HG03103 (cell line): ENCODE results near the gene MCM3AP.

Source experiments
- ATAC-seq: cut with Tn5 transposase; IDR thresholded peaks from one replicate; pipeline ENCODE4 v1.9.1; 2021; ENCODE audit warnings: low read depth; ENCODE audit not compliant: unreplicated experiment

Gene MCM3AP

GRCh38 chr21:46285206-46285661 is at the start of gene MCM3AP:
Gene MCM3AP, minus strand, starts transcription at chr21:46285611. Its CDS starts 325 bp downstream, at chr21:46285286.
- no peak for ATAC-seq

GRCh38 chr21:46334351-46335140 is 49.1 kb upstream of the MCM3AP start:
- ATAC-seq, result no peak

GRCh38 chr21:46329796-46330195 is 44.4 kb upstream of the MCM3AP start:
- ATAC-seq, result no peak

GRCh38 chr21:46328151-46328550 is 42.7 kb upstream of the MCM3AP start:
- ATAC-seq, result no peak

GRCh38 chr21:46327711-46328110 is 42.3 kb upstream of the MCM3AP start:
- no peak for ATAC-seq

GRCh38 chr21:46326110-46326703 is 40.8 kb upstream of the MCM3AP start:
- no peak for ATAC-seq

GRCh38 chr21:46325073-46325912 is 39.9 kb upstream of the MCM3AP start:
- ATAC-seq, result no peak

- peak; percentile 46 for ATAC-seq
Observed at GRCh38 chr21:46324390-46325072, 39.1 kb upstream of the MCM3AP start.

- peak; percentile 78 for ATAC-seq
Observed at GRCh38 chr21:46323710-46324389, 38.4 kb upstream of the MCM3AP start, which contains the start of the genes C21orf58 and PCNT. Gene C21orf58, minus strand, starts transcription at chr21:46323870. Its CDS starts 1,132 bp downstream, at chr21:46322738. Gene PCNT, plus strand, starts transcription at chr21:46324156. Its CDS starts 73 bp downstream, at chr21:46324229.

- ATAC-seq, result no peak
Observed at GRCh38 chr21:46323227-46323709, 37.9 kb upstream of the MCM3AP start.

GRCh38 chr21:46322351-46323226 is 37.2 kb upstream of the MCM3AP start:
- no peak for ATAC-seq

- ATAC-seq, result no peak
Observed at GRCh38 chr21:46320331-46320801, 35.0 kb upstream of the MCM3AP start.

- no peak for ATAC-seq
Observed at GRCh38 chr21:46319186-46319585, 33.8 kb upstream of the MCM3AP start.

GRCh38 chr21:46318464-46318845 is 33.0 kb upstream of the MCM3AP start:
- no peak for ATAC-seq

GRCh38 chr21:46317710-46318463 is 32.5 kb upstream of the MCM3AP start:
- ATAC-seq, result no peak

- ATAC-seq, result no peak
Observed at GRCh38 chr21:46316708-46317324, 31.4 kb upstream of the MCM3AP start.

- ATAC-seq, result no peak
Observed at GRCh38 chr21:46314441-46315020, 29.1 kb upstream of the MCM3AP start.
